Skeletal muscle cell (primary cell): ENCODE data around the gene RAB7A.
A peak's percentile ranks its signal among the peaks of the same experiment; 100 is the strongest.

Source experiments
- DNase-seq: peaks from one replicate; pipeline ENCODE4 v3.0.0-alpha.2; 2010; ENCODE audit warnings: low read depth
- H3K4me3 ChIP-seq: 2 replicates; pipeline ENCODE4 v1.5.1; 2011; ENCODE audit warnings: low read depth, mild to moderate bottlenecking, control low read depth, low read length, moderate library complexity

Gene RAB7A

DNA sequence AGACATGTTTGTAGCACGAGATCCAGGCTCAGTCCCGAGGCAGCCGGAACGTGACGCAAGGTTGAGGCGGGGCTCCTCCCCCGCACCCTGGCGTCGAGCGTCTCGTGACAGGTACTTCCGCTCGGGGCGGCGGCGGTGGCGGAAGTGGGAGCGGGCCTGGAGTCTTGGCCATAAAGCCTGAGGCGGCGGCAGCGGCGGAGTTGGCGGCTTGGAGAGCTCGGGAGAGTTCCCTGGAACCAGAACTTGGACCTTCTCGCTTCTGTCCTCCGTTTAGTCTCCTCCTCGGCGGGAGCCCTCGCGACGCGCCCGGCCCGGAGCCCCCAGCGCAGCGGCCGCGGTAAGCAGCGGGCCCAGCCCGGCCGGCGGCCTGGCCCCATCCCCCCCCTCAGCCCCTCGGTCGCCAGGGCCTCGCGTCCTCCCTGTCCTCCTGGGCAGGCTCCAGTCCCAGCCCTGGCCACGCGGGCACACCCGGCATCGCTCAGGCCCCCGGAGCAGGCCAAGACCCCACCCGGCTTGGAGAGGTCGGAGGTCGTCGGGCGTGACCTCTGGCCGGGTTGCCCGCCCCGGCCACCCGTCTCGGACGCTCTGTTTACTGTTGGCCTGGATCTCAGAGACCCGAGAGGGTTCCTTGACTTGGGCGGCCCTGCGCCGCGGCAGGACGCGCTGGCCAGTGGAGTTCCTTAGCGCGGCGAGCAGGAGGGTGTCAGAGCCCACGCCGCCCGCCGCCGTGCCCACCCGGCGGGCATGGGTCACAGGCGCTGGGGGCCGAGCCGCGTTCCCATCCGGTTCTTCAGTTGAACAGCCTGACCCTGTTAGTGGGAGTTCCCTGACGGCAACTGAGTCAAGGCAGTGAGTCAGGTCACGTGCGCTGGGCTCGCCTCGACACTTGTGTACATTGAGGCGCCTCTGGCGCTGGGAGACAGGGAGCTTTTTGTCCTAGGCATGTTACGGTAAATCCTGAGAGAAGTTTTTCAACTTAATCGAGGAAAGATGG is at the start of gene RAB7A:
RAB7A (plus strand) TSS at position 161 of the 994 bp plus-strand sequence. CDS start 69,185 bp downstream, outside the sequence.
- DNase-seq: peak; percentile 95

DNA sequence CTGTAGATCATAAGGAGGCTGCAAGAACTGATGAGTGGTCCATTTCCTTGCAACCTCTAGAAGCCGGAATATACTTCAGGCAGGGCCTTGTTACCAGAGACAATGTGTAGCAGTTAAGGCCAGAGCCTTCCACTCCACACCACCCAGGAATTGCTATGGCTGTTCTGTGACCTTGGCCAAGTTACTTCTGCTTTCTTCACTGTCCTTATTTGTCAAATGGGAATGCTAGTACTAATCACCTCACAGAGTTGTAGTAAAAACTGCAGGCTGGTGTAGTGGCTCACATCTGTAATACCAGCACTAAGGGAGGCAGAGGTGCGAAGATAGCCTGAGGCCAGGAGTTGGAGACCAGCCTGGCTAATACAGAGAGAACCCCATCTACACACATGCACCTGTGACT is 46.6 kb upstream of the RAB7A start:
- H3K4me3 ChIP-seq: no peak overlapping the region
- DNase-seq: no peak

More for the DNA sequence above, at the start of gene RAB7A:
- H3K4me3 ChIP-seq: peak within 1 kb of the TSS; percentile 99

DNA sequence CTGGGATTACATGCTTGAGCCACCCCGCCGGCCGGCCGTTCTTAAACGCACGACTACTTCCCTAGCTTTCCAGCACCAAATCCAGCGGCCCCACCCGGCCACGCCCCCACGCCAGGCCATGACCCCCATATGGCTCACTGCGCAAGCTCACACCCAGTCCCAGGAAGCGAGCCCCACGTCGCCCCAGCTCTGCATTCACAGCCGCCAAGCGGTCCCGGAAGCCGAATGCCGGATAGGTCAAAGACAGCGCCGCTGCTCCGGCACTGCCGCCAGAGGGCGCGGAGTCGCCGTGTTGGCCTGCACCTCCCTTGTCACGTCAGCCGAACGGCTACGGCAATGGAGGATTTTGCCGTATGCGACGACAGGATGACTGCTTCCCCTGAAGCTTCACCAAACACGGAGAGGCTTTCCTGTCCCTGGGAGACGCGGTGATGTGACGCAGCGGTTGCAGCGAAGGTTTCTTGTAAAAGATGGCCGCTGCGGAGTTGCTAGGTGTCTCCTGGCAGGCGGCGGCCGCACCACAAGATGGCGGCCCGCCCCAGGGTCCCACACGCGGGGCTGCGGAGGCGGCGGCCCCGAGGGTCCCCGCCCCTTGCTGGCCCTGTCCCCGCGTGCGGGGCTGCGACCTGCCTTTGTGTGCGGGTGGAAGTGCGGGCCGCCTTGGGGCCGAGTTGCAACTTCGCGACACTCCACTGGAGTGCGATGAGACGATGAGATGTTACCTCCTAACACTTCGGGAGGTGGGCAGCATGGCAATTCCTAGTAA is 45.2 kb upstream of the RAB7A start:
- peak; percentile 89 for DNase-seq
- H3K4me3 ChIP-seq: peak overlapping the region; percentile 62

DNA sequence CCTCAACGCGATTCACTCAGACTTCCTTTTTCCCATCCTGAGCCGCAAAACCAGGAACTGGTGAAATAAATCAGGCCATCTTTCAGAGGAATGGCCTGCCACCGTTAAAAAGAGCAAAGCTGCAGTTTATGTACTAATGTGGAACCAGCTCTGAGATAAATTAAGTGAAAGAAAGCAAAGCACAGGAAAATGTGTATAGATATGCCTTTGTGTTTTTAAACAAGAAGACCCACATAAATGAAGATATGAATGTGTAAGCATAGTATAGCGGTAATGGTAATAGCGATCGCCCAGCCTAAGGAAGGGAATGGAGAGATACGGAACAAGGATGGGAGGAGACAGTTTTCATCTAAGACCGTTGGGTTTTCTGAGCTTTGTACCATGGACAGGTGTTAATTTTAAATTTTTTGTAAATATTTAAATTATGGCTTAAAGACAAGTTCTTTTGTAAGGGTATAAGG is 44.6 kb upstream of the RAB7A start:
- H3K4me3 ChIP-seq: peak overlapping the region; percentile 62
- no peak for DNase-seq

DNA sequence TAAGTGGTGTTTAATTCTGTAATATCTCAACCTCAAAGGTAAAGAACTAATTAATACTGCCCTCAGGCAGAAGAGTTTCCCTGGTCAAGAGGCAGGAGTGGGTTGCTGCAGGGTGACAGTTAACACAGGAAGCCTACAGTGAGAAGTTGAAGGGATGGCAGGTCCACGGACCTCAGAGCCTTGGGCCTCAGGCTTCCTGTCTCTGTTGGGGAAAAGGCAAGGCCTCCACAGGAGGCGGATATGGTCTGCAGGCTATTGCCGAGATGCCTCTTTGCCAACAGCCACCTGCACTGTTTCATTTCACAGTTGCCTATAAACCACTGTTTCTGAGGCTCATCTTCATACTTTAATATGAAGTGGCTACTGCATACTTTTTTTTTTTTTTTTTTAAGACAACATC is 42.0 kb upstream of the RAB7A start:
- no peak for DNase-seq
- H3K4me3 ChIP-seq: no peak overlapping the region

DNA sequence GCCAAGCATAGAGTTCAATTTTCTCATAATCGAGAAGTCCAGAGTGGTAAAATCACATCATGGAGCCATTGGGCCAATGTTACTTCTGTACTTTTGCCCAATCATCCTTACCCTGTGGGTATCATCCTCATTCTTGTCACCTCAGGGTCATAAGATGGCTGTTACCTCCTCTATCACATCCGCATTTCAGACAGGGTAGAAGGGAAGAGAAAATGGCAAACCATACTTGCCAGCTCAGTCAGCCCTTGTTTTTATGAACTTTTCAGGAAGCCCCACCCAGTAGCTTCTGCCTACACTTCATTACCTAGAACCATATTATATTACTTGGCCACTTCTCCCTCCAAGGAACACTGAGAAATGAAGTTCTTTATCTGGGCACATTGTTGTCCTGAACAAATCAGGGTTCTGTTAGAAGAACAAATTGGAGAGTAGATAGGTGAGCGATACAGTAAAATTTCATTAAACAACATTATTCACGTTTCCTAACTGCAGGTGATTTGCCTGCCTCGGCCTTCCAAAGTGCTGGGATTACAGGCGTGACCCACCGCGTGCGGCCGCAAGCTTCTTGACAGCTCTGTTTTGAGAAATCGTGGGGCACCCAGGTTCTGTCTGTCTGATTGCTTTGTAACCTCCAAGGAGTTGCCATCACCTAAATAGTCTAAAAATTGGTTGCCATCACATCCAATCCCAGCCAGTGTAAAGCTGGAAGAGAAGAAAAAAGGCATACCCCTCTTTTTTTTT is 40.8 kb upstream of the RAB7A start:
- no peak for DNase-seq
- H3K4me3 ChIP-seq: no peak overlapping the region

DNA sequence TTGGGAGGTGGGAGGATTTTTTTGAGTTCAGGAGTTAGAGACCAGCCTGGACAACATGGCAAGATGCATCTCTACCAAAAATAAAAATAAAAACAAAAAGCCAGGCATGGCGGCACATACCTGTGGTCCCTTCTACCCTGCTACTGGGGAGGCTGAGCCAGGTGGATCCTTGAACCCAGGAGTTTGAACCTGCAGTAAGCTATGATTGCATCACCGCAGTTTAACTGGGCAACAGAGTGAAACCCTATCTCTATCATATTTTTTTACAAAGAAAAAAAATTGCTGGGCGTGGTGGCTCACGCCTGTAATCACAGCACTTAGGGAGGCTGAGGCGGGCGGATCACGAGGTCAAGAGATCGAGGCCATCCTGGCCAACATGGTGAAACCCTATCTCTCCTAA is 39.5 kb upstream of the RAB7A start:
- no peak overlapping the region for H3K4me3 ChIP-seq
- DNase-seq: no peak

DNA sequence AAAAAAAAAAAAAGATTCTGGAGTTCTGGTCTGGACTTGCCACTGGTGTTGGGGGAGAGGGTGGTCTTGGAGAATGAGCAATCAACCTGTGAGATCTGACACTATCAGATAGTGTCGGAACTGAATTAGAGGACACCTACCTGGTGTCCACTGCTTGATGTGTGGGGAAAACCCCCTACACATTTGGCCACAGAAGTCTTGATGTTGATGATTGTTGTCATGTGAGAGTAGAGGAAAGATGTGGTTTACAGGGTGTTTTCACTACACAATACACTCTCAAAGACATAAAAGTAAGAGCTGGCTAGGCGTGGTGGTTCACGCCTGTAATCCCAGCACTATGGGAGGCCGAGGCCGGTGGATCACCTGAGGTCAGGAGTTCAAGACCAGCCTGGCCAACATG is 36.9 kb upstream of the RAB7A start:
- DNase-seq: no peak

DNA sequence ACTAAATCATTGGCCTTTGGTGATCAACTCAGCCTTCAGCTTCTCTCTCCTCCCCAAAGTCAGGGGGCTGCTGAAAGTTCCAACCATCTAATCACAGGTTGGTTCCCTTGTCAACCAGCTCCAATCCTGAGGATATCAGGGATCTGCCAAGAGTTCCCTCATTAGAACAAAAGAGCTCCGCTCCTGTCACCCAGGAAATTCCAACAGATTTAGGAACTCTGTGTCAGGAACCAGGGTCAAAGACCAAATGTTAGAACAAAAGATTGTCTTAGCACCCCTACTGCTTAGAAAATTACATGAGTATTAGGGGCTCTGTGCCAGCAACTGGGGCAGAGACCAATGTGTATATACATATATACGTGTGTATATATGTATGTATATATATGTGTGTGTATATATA is 32.3 kb upstream of the RAB7A start:
- no peak overlapping the region for H3K4me3 ChIP-seq
- DNase-seq: no peak

More for the DNA sequence above, 36.9 kb upstream of the RAB7A start:
- no peak overlapping the region for H3K4me3 ChIP-seq

DNA sequence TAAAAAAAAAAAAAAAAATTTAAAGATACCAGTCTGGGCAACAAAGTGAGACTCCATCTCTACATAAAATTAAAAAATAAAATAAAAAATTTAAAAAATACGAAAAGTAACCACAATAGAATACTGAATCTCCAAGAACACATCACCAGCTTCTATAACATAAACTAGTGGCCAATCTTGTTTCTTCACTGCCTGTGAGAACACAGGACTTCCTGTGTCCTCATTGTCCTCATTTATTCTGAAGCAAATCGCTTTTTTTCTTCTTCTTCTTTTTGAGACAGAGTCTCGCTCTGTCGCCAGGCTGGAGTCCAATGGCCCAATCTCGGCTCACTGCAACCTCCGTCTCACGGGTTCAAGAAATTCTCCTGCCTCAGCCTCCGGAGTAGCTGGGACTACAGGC is 28.6 kb upstream of the RAB7A start:
- DNase-seq: no peak
- H3K4me3 ChIP-seq: no peak overlapping the region

DNA sequence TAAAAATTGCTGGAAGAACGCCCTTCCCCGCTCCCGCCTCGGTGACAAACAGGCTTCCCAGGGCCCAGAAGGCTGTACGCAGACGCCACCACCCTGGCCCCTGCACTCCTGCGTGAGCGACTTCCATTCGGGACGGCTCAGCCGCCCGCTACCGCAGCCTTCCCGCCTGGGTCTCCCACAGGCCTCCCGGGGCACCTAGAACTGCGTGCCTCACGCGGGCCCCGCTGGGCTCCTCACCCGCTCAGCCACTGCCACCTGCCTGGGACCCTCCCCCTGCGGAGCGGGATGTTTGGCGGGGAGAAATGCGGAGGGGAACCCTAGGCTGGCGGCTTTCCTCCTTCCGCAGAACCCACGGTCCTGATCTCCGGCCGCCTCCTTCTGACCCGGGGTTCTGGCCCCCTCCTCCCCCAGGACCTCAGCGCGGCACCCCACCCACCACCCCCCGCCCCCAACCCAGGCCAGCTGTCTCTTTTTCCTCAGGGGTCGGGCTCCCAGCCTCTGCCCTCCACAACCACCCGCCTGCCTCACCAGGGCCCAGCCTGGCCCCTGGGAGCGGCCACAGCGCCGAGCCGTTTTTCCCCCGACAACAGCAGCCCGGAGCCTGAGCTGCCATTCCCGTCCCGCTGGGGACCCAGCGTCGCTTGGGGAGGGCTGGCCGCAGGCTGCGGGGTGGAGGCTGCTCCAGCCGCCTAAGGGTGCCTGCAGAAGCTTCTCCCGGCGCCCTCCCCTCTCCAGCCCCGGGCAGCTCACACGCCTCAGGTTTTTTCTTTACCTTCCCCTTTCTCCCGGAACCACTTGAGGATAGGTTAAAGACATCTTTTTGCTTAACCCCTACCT is 27.6 kb upstream of the RAB7A start:
- DNase-seq: no peak
- H3K4me3 ChIP-seq: peak overlapping the region; percentile 55

DNA sequence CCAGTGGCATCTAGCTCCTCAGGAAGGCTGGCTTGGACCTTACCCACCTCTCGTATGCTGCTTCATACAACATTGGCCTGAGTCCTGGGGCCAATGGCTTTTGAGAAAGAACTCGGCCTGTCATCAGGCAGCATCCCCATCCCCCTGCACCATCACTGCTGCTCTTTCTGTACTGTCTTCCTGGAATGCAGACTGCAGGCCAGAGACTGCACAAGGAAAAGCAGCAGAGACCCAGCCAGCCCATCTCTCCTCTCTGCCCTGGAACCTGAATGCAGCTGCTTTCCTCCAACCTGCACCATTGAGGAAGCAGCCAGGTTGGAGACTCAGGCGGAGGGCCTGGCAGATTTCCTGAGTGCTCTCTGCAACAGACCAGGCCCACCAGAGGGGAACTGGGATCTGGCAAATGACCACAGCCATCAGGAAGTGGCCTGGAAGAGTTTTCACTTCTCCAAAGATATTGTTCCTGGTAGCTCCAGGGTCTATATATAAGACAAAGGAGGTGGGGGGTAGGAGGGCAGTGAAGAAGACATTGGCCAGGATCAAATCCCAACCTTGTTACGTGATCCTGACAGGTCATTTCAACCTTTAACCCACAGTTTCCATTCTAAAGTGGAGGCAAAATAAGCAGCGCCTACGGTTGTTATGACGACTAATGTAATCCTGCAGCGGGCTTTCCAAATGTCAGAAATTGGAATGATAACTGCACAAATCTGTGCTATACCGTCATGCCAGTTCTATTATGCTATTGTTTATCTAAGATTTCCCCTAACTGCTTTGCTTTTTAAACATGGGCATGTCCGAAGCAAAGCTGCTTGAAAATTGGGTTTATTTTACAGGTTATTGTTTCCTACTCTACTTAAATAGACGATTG is 24.4 kb upstream of the RAB7A start:
- no peak overlapping the region for H3K4me3 ChIP-seq
- DNase-seq: no peak

DNA sequence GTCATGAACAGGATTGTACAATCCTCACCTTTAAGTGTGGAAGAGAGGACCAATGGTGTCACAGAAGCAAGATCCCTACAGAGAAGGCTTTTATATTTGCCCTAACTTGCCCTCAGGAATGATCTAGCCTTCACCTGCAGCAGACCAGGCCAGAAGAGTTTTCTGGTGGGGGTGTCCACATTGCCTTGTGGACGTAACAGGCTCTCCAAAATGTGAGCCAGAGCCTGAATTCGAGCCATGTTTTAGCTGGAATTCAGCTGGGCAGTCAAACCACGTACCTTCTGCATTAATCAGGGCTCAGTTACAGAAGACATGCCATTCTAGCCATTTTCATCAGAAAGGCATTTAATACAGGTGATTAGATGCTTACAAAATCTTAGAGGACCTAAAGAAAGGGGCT is 23.6 kb upstream of the RAB7A start:
- no peak for DNase-seq
- no peak overlapping the region for H3K4me3 ChIP-seq

DNA sequence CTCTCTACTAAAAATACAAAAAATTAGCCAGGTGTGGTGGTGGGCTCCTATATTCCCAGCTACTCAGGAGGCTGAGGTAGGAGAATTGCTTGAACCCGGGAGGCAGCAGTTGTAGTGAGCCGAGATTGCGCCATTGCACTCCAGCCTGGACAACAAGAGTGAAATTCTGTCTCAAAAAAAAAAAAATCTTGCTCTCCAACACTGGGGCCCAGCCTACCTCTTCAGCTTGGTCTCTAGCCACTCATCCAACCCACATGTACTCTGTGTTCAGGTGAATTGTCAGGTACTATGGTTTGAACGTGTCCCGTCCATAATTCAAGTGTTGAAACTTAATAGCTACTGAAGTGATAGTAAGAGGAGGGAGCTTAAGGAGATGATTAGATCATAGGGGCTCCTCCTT is 22.4 kb upstream of the RAB7A start:
- no peak overlapping the region for H3K4me3 ChIP-seq
- no peak for DNase-seq

DNA sequence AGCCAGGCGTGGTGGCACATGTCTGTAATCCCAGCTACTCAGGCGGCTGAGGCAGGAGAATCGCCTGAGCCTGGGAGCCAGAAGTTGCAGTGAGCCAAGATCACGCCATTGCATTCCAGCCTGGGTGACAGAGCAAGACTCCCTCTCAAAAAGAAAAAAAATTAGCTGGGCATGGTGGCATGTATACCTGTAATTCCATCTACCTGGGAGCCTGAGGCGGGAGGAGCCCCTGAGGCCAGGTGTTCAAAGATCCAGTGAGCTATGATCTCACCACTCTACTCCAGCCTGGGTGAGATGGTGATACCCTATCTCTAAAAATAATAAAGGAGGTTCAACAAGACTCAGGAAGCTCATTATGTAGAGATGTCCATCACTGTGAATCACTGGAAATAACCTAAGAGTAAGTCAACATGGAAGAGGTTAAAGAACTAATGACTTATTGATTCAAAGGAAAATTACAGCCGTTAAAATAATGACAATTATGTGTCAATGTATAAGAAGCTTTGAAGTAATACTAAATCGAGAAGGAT is 19.8 kb upstream of the RAB7A start:
- H3K4me3 ChIP-seq: no peak overlapping the region
- no peak for DNase-seq

DNA sequence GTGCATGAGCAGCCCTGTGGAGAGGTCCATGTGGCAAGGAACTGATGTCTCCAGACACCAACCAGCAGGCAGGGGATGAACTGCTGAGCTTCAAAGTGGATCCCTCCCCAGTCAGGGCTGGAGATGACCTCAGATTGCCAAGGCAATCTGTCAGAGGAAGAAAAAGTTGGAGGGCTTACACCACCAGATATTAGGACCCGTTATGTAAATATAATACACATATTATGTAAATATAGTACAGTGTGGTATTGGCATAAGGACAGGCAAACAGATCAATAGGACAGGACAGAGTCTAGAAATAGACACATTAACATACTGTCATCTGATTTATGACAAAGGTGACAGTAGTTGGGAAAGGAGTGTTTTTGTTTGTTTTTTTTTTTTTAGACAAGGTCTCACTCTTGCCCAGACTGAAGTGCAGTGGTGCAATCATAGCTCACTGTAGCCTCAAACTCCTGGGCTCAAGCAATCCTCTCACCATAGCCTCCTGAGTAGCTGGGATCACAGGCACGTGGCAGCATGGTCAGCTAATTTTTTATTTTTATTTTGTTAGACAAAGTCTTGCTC is 18.0 kb upstream of the RAB7A start:
- DNase-seq: no peak
- H3K4me3 ChIP-seq: no peak overlapping the region

DNA sequence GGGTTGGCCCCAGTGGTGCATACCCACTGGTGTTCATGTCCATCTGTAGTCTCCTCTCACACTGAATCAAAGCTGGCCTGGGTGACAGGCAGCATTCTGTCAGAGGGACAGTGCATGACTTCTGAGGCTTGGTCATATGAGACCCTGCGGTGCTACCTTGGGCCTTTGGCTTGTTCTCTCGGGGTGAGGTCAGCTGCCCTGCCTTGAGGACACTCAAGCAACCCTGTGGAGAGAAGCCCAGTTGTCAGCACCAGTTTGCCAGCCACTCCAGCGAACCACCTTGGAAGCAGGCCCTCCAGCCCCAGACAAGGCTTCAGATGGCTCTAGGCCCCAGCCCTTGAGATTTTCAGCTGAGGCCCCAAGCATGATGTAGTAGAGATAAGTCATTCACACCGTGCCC is 16.9 kb upstream of the RAB7A start:
- DNase-seq: no peak

More for the DNA sequence above, 16.9 kb upstream of the RAB7A start:
- no peak overlapping the region for H3K4me3 ChIP-seq
